HUES64 (cell line): ENCODE measurements around the gene FGFR1OP2.

Experiments
- H3K27ac ChIP-seq: 2 replicates; pipeline ENCODE4 v1.7.0; 2013; ENCODE audit warnings: low read depth, low read length, inconsistent platforms
- H3K27me3 ChIP-seq: 2 replicates; pipeline ENCODE4 v1.6.1; 2013; ENCODE audit warnings: mild to moderate bottlenecking, low read length; ENCODE audit not compliant: insufficient read depth
- H3K36me3 ChIP-seq: 2 replicates; pipeline ENCODE4 v1.6.1; 2013; ENCODE audit warnings: mild to moderate bottlenecking, low read length; ENCODE audit not compliant: insufficient read depth
- H3K4me1 ChIP-seq: 2 replicates; pipeline ENCODE4 v1.6.1; 2013; ENCODE audit warnings: mild to moderate bottlenecking, low read length, moderate library complexity; ENCODE audit not compliant: insufficient read depth
- H3K4me3 ChIP-seq: 2 replicates; pipeline ENCODE4 v1.5.1; 2013; ENCODE audit warnings: mild to moderate bottlenecking, low read length, moderate library complexity
- H3K9ac ChIP-seq: 2 replicates; pipeline ENCODE4 v1.6.1; 2013; ENCODE audit warnings: mild to moderate bottlenecking, low read depth, low read length
- H3K9me3 ChIP-seq: 2 replicates; pipeline ENCODE4 v1.6.1; 2013; ENCODE audit warnings: low read depth, low read length; ENCODE audit not compliant: insufficient read depth
- WGBS: fragments of 150-250, 120-280 bp; methylation state at CpG from one replicate; pipeline ENCODE4 v1.1.7; 2013; ENCODE audit warnings: missing lambda C conversion rate; 5-methylcytosine and 5-hydroxymethylcytosine counted together

The FGFR1OP2 gene

GRCh38 chr12:26982866-26983265, 44.6 kb downstream of the FGFR1OP2 start:
- Histone ChIP-seq H3K4me3 (no peak overlapping the region), H3K36me3 (peaks cover 59% of the 10 kb centered on the region), H3K27me3 (no peaks in the 10 kb centered on the region), H3K4me1 (no peaks in the 10 kb centered on the region), H3K9me3 (no peaks in the 10 kb centered on the region), H3K9ac (no peak overlapping the region), H3K27ac (no peak overlapping the region)
- WGBS = 83% methylated on average over 1 of the region's 2 CpGs

- no peak overlapping the region for H3K4me3 ChIP-seq
- H3K4me1 ChIP-seq = no peaks in the 10 kb centered on the region
- H3K9me3 ChIP-seq = no peaks in the 10 kb centered on the region
- 95% methylated on average over 10 of the region's 10 CpGs for WGBS
- H3K36me3 ChIP-seq = peaks cover 57% of the 10 kb centered on the region
- no peaks in the 10 kb centered on the region for H3K27me3 ChIP-seq
- H3K9ac ChIP-seq = no peak overlapping the region
- H3K27ac ChIP-seq = no peak overlapping the region
Measured at GRCh38 chr12:26987634-26988424, 49.6 kb downstream of the FGFR1OP2 start.

- H3K4me3 ChIP-seq = no peak overlapping the region
- no peaks in the 10 kb centered on the region for H3K9me3 ChIP-seq
- H3K36me3 ChIP-seq = peaks cover 59% of the 10 kb centered on the region
- H3K9ac ChIP-seq = no peak overlapping the region
- H3K27ac ChIP-seq = no peak overlapping the region
- WGBS = 97% methylated on average over 3 of the region's 4 CpGs
- H3K4me1 ChIP-seq = no peaks in the 10 kb centered on the region
- H3K27me3 ChIP-seq = no peaks in the 10 kb centered on the region
Measured at GRCh38 chr12:26988703-26989102, 50.4 kb downstream of the FGFR1OP2 start.

- 92% methylated on average over 4 of the region's 4 CpGs for WGBS
- no peaks in the 10 kb centered on the region for H3K4me1 ChIP-seq
- H3K4me3 ChIP-seq = no peak overlapping the region
- H3K27me3 ChIP-seq = no peaks in the 10 kb centered on the region
- no peak overlapping the region for H3K9ac ChIP-seq
- H3K9me3 ChIP-seq = no peaks in the 10 kb centered on the region
- H3K27ac ChIP-seq = no peak overlapping the region
- H3K36me3 ChIP-seq = peaks cover 68% of the 10 kb centered on the region
Measured at GRCh38 chr12:26989873-26990272, 51.6 kb downstream of the FGFR1OP2 start.

- Histone ChIP-seq H3K36me3 (peaks cover 85% of the 10 kb centered on the region), H3K9ac (no peak overlapping the region), H3K27me3 (no peaks in the 10 kb centered on the region), H3K9me3 (no peaks in the 10 kb centered on the region), H3K4me3 (no peak overlapping the region), H3K4me1 (no peaks in the 10 kb centered on the region), H3K27ac (no peak overlapping the region)
- 99% methylated on average over 4 of the region's 4 CpGs for WGBS
Measured at GRCh38 chr12:26991826-26992225, 53.6 kb downstream of the FGFR1OP2 start.

- no peaks in the 10 kb centered on the region for H3K9me3 ChIP-seq
- WGBS = 75% methylated on average over 1 of the region's 1 CpG
- no peak overlapping the region for H3K4me3 ChIP-seq
- H3K9ac ChIP-seq = no peak overlapping the region
- H3K4me1 ChIP-seq = no peaks in the 10 kb centered on the region
- H3K27me3 ChIP-seq = no peaks in the 10 kb centered on the region
- no peak overlapping the region for H3K27ac ChIP-seq
- H3K36me3 ChIP-seq = peaks cover 80% of the 10 kb centered on the region
Measured at GRCh38 chr12:26994109-26994508, 55.8 kb downstream of the FGFR1OP2 start.

GRCh38 chr12:26995706-26996105, 57.4 kb downstream of the FGFR1OP2 start:
- Histone ChIP-seq H3K4me3 (no peak overlapping the region), H3K27me3 (no peaks in the 10 kb centered on the region), H3K9me3 (no peaks in the 10 kb centered on the region), H3K36me3 (peaks cover 72% of the 10 kb centered on the region), H3K27ac (no peak overlapping the region), H3K9ac (no peak overlapping the region), H3K4me1 (no peaks in the 10 kb centered on the region)
- WGBS = 87% methylated on average over 2 of the region's 2 CpGs

GRCh38 chr12:26997003-26997402, 58.7 kb downstream of the FGFR1OP2 start:
- Histone ChIP-seq H3K27ac (no peak overlapping the region), H3K27me3 (no peaks in the 10 kb centered on the region), H3K9ac (no peak overlapping the region), H3K4me3 (no peak overlapping the region), H3K36me3 (peaks cover 72% of the 10 kb centered on the region), H3K9me3 (no peaks in the 10 kb centered on the region), H3K4me1 (0 out of 2 replicates have a peak, but pooled peaks cover 4% of the 10 kb centered on the region)
- 96% methylated on average over 2 of the region's 2 CpGs for WGBS

- Histone ChIP-seq H3K36me3 (peaks cover 42% of the 10 kb centered on the region), H3K4me3 (no peak overlapping the region), H3K27me3 (no peaks in the 10 kb centered on the region), H3K4me1 (0 out of 2 replicates have a peak, but pooled peaks cover 9% of the 10 kb centered on the region), H3K9ac (no peak overlapping the region), H3K9me3 (no peaks in the 10 kb centered on the region), H3K27ac (no peak overlapping the region)
- WGBS = 87% methylated on average over 1 of the region's 1 CpG
Measured at GRCh38 chr12:27000961-27001360, 62.7 kb downstream of the FGFR1OP2 start.

GRCh38 chr12:27001663-27002062, 63.4 kb downstream of the FGFR1OP2 start:
- no peak overlapping the region for H3K27ac ChIP-seq
- WGBS = 94% methylated on average over 3 of the region's 5 CpGs
- no peaks in the 10 kb centered on the region for H3K9me3 ChIP-seq
- no peak overlapping the region for H3K4me3 ChIP-seq
- H3K4me1 ChIP-seq = 0 out of 2 replicates have a peak, but pooled peaks cover 9% of the 10 kb centered on the region
- H3K36me3 ChIP-seq = peaks cover 35% of the 10 kb centered on the region
- H3K27me3 ChIP-seq = no peaks in the 10 kb centered on the region
- H3K9ac ChIP-seq = no peak overlapping the region

- Histone ChIP-seq H3K9ac (no peak overlapping the region), H3K27me3 (no peaks in the 10 kb centered on the region), H3K4me3 (no peak overlapping the region), H3K27ac (no peak overlapping the region), H3K4me1 (0 out of 2 replicates have a peak, but pooled peaks cover 9% of the 10 kb centered on the region), H3K9me3 (no peaks in the 10 kb centered on the region), H3K36me3 (peaks cover 30% of the 10 kb centered on the region)
- WGBS = 91% methylated on average over 4 of the region's 5 CpGs
Measured at GRCh38 chr12:27002141-27002540, 63.9 kb downstream of the FGFR1OP2 start.
